GM18907 (cell line): ENCODE measurements around the gene MS4A5.

Experiments used
- ATAC-seq: cut with Tn5 transposase; IDR thresholded peaks from one replicate; pipeline ENCODE4 v1.9.1; 2021; ENCODE audit warnings: mild to moderate bottlenecking, moderate library complexity; ENCODE audit not compliant: unreplicated experiment

Gene MS4A5

DNA sequence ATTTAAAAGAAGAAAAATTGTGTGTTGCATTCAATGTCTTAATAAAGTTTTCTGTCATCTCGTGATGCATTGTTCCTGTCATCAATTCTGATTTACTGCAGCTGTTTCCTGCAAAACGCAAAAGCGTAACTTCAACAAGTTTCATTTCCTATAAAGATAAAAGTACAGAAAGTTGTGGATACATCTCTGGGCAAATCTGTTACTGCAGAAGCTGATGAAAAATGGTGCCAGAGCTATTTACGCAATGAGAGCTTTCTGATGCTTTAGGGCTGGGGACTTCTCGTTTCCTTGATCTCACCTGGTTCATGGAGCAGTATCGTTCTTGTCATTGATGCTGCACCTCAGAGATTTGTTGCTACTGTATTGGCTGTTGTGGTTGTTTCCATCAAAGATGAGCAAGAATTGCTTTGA lies 47.7 kb downstream of the MS4A5 start:
- no peak for ATAC-seq

DNA sequence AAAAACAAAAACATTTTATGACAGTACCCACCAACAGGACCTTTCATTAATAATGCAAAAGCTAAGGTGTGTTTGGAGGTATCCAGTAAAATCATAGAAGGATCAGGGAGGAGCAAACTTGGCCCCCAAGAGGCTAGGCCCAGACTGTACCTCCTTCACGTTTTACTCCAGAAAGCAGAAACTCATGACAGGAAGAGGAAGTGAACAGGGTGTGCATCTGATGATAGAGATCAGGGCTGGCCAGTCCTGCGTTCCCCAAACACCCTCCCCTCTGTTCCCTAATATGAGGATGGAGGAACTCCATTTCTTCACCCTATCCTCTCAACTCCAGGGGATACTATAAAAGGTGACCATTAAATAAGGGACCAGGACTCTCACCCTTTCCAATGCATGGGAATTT lies 53.0 kb downstream of the MS4A5 start:
- ATAC-seq: no peak

DNA sequence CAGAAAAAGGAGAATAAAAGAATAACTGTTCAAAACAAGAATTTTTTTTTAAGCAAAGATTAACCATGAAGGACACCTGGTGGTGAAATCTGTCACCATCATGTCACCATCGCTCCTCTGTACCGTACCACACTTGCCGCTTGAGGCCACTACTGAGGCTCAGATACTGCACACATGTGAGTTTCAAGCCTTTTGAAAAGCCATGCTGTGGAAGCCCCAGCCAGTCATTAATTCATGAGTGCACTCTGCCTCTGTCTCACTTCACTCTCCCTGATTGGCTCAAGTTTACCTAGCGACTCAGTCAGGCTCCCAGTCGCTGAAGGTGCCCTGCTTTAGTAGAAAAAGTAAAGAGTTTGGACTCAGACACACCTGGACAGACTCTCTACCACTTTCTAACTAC lies 56.6 kb downstream of the MS4A5 start:
- ATAC-seq: peak; percentile 98

DNA sequence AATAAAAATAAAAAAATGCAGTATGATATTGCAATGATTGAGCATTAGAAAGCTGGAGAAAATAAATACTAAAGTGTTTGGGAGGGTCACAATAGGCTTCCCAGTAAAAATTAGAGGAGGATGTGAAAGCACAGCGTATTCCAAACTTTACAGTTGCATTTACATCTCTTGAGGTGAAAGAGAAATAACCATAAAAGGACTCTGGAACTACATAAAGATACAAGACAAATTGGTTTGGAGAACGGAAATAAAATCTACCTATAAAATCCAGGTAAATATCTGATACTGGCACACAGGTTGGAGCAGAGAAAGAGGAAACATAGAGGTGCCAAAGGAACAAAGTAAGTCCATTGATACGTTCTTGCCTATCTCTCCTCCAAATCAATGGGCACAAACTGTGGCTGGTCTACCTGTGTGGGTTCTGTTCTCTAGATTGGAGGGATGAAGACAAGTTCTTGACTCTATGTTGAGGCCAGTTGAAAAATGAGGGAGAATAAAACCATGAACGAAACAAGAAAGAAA lies 63.2 kb downstream of the MS4A5 start, which contains the start of gene MS4A12:
TSS of gene MS4A12 (plus strand) at position 291 of the 522 bp plus-strand sequence. CDS start 4,541 bp downstream, outside the sequence.
- ATAC-seq: no peak

DNA sequence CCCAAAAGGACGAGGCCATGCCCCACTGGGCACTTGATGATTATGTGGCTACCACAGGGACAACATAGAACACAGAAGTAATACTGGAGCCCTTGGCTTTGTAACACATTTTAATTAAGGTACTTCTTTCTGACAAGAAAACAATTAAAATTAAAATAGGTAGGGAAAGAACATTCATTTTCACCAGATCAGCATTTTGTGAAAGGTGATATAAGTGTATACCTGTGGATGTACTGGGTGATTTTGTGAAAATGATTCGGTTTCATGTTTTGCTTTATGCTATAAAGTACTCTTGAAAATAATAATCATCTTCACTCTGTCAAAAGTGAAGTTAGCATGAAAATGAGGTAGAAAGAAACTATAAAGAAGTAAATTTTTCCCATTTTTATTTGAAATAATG lies 64.1 kb downstream of the MS4A5 start:
- ATAC-seq: no peak
